VCaP (cell line): ENCODE results near the gene EZR.
"Not testable (repeated sequence)": the region's sequence is repeated elsewhere in the genome, so short reads cannot be mapped to it uniquely, and the experiment has no call there.

Experiments
- H3K27ac ChIP-seq: fragments of 450-650 bp; 2 replicates; pipeline ENCODE4 v1.5.1; 2017
- CTCF ChIP-seq: fragments of 450-650 bp; conservative IDR thresholded peaks from 2 replicates; pipeline ENCODE4 v1.5.1; 2017; ENCODE audit warnings: mild to moderate bottlenecking, moderate library complexity

Gene EZR

GRCh38 chr6:158839796-158840195, 20.6 kb upstream of the EZR start:
- TF ChIP-seq CTCF: no peak

GRCh38 chr6:158838790-158839189, 19.6 kb upstream of the EZR start:
- H3K27ac ChIP-seq: not testable (repeated sequence)

More at GRCh38 chr6:158839796-158840195, 20.6 kb upstream of the EZR start:
- no peak overlapping the region for H3K27ac ChIP-seq

- no peak overlapping the region for H3K27ac ChIP-seq
Measured at GRCh38 chr6:158837684-158838625, 18.8 kb upstream of the EZR start.

GRCh38 chr6:158836625-158837311, 17.6 kb upstream of the EZR start:
- no peak overlapping the region for H3K27ac ChIP-seq
- TF ChIP-seq CTCF: no peak

More at GRCh38 chr6:158837684-158838625, 18.8 kb upstream of the EZR start:
- TF ChIP-seq CTCF: no peak

GRCh38 chr6:158835616-158836221, 16.6 kb upstream of the EZR start:
- H3K27ac ChIP-seq: no peak overlapping the region
- no peak for TF ChIP-seq CTCF

- TF ChIP-seq CTCF: no peak
Measured at GRCh38 chr6:158834675-158835385, 15.7 kb upstream of the EZR start.

GRCh38 chr6:158832807-158833206, 13.6 kb upstream of the EZR start:
- H3K27ac ChIP-seq: not testable (repeated sequence)

More at GRCh38 chr6:158834675-158835385, 15.7 kb upstream of the EZR start:
- H3K27ac ChIP-seq: no peak overlapping the region

- H3K27ac ChIP-seq: no peak overlapping the region
- TF ChIP-seq CTCF: no peak
Measured at GRCh38 chr6:158832026-158832425, 12.9 kb upstream of the EZR start.
